Prostate gland (tissue), 2 donors: ENCODE results near the gene FGF3. TPM values are rescaled to one million over a fixed set of nuclear protein-coding genes. Genes with fewer than 3 reads are reported as not detected.

Source experiments
- DNase-seq: peaks from one replicate; pipeline ENCODE4 v3.0.0-alpha.2; 2019; ENCODE audit warnings: low spot score
- H3K27ac ChIP-seq, 2 donors: fragments of 200-600 bp; sonication (generic); 2 replicates each; pipeline ENCODE4 v1.5.1; 2017 to 2019
- H3K27me3 ChIP-seq: fragments of 200-600 bp; sonication (generic); replicated peaks from 2 replicates; pipeline ENCODE4 v1.5.1; 2019; ENCODE audit not compliant: insufficient read depth
- H3K36me3 ChIP-seq, 2 donors: fragments of 200-600 bp; sonication (generic); 1 replicate in 1 of 2; 2 replicates in 1 of 2; pipeline versions ENCODE4 v1.5.1 to v1.8.1; 2017 to 2019
- H3K4me1 ChIP-seq: fragments of 200-600 bp; sonication (generic); replicated peaks from 2 replicates; pipeline ENCODE4 v1.5.1; 2019
- H3K4me3 ChIP-seq, 2 donors: fragments of 200-600 bp; sonication (generic); 2 replicates each; pipeline ENCODE4 v1.5.1; 2017 to 2019
- H3K9me3 ChIP-seq: fragments of 200-600 bp; sonication (generic); 2 replicates; pipeline ENCODE4 v1.5.1; 2017
- CTCF ChIP-seq, 4 experiments: fragments of 200-600 bp in 2 of 4; fragments of 450-650 bp in 2 of 4; sonication (generic) in 2 of 4; IDR thresholded peaks; 1 replicate in 3 of 4; 2 replicates in 1 of 4; pipeline ENCODE4 v1.5.1; 2016 to 2019; ENCODE audit warnings: antibody characterized with exemption in 4 of 4, mild to moderate bottlenecking in 2 of 4, moderate library complexity in 2 of 4
- POLR2A ChIP-seq: fragments of 450-650 bp; IDR thresholded peaks from one replicate; pipeline ENCODE4 v1.6.1; 2016; ENCODE audit warnings: antibody characterized with exemption, mild to moderate bottlenecking
- POLR2AphosphoS5 ChIP-seq: sonication (generic); formaldehyde crosslinking; IDR thresholded peaks from one replicate; pipeline ENCODE4 v1.6.1; 2017; ENCODE audit warnings: antibody characterized with exemption
- WGBS: methylation state at CpG from one replicate; pipeline ENCODE4 v1.1.5; 2018; 5-methylcytosine and 5-hydroxymethylcytosine counted together
- intact Hi-C: fragments of 100-400 bp; cut with DNase I; formaldehyde crosslinking; loops from one replicate; pipeline ENCODE4 v1.14.2; 2022
- total RNA-seq, 2 donors: library from RNA; depleted of rRNA; stranded (reverse); fragments of >200 nt; gene quantifications; one replicate each; pipeline ENCODE4 v1.1.0, GENCODE V29; 2016

The FGF3 gene
- total RNA-seq, 2 donors from 2014 or later = not detected

- no peak overlapping the region for H3K27ac ChIP-seq
- no peak for DNase-seq
- intact Hi-C loops = no loop called here
- TF ChIP-seq POLR2AphosphoS5 = no peak
- no peak for TF ChIP-seq CTCF (IDR thresholded peaks at IDR 0.05)
- no peak for TF ChIP-seq POLR2A
- WGBS = 94% methylated on average over 3 of the region's 3 CpGs
- H3K9me3 ChIP-seq = no peaks in the 10 kb centered on the region
- no peaks in the 10 kb centered on the region for H3K36me3 ChIP-seq
- H3K4me3 ChIP-seq = no peak overlapping the region
- H3K4me1 ChIP-seq = no peaks in the 10 kb centered on the region
- peaks cover 3% of the 10 kb centered on the region for H3K27me3 ChIP-seq
Measured at GRCh38 chr11:69866648-69867047, 47.4 kb upstream of the FGF3 start.

GRCh38 chr11:69865707-69866106, 46.5 kb upstream of the FGF3 start:
- 76% methylated on average over 5 of the region's 5 CpGs for WGBS
- H3K4me1 ChIP-seq = no peaks in the 10 kb centered on the region
- intact Hi-C loops = no loop called here

GRCh38 chr11:69864686-69865661, 45.8 kb upstream of the FGF3 start:
- no peak for DNase-seq
- H3K4me1 ChIP-seq = no peaks in the 10 kb centered on the region
- no peaks in the 10 kb centered on the region for H3K9me3 ChIP-seq
- intact Hi-C loops = no loop called here
- H3K27me3 ChIP-seq = peaks cover 3% of the 10 kb centered on the region
- H3K4me3 ChIP-seq = no peak overlapping the region
- no peak overlapping the region for H3K27ac ChIP-seq
- TF ChIP-seq POLR2AphosphoS5 (no peak), POLR2A (no peak), CTCF (IDR thresholded peaks at IDR 0.05) (no peak)
- H3K36me3 ChIP-seq = no peaks in the 10 kb centered on the region
- 81% methylated on average over 27 of the region's 27 CpGs for WGBS

More at GRCh38 chr11:69865707-69866106, 46.5 kb upstream of the FGF3 start:
- Histone ChIP-seq H3K9me3 (no peaks in the 10 kb centered on the region), H3K36me3 (no peaks in the 10 kb centered on the region), H3K4me3 (no peak overlapping the region), H3K27ac (no peak overlapping the region), H3K27me3 (peaks cover 3% of the 10 kb centered on the region)
- no peak for DNase-seq
- TF ChIP-seq POLR2A (no peak), POLR2AphosphoS5 (no peak), CTCF (IDR thresholded peaks at IDR 0.05) (no peak)

GRCh38 chr11:69863544-69864200, 44.5 kb upstream of the FGF3 start:
- Histone ChIP-seq H3K4me1 (no peaks in the 10 kb centered on the region), H3K9me3 (no peaks in the 10 kb centered on the region), H3K27ac (no peak overlapping the region), H3K36me3 (no peaks in the 10 kb centered on the region), H3K27me3 (peaks cover 2% of the 10 kb centered on the region), H3K4me3 (no peak overlapping the region)
- DNase-seq = no peak
- TF ChIP-seq CTCF (IDR thresholded peaks at IDR 0.05) (no peak), POLR2A (no peak), POLR2AphosphoS5 (no peak)
- intact Hi-C loops = no loop called here
- WGBS = 89% methylated on average over 14 of the region's 17 CpGs
